Measurements from ENCODE around the gene TTC16.
A peak's percentile ranks its signal among the peaks of the same experiment; 100 is the strongest.

TTC16 gene

DNA sequence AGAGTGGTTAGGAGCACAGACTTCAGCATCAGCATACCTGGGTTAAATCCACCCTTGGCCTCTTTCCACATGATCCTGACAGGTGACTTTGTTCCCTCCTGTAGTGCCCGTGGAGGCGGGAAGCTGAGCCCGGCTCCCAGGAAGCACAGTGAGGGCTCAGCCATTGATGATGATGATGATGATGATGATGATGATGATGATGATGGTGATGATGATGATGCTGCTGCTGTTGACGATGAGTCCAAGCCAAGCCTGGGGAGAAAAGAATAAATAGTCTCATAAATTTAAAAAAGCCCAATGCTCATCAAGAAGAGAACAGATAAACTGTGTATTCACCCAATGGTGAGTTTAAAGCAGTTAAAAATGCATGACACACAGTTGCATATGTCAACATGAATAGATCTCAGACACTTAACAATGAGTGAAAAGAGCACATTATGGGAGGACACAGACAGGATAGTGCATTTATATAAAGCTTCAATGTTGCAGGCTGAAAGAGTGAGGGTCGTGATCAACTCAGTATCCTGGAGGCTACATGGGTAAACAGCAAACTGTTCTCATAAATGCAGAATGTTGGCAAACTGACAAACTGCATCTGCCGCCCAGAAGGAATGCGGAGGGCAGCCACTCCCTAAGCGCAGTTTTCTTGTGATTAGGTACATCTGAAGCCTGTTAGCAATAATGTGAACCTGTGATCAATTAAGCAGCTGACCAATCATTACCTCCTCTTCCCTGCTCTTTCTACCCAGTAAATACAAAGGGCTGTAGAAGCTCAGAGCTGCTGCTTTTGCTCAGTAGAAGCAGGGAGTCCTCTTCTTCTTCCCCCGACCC is 20.8 kb upstream of the TTC16 start:
- no peak for FAIRE-seq
- no peak for DNase-seq (ENCODE audit: insufficient read length, low spot score)

DNA sequence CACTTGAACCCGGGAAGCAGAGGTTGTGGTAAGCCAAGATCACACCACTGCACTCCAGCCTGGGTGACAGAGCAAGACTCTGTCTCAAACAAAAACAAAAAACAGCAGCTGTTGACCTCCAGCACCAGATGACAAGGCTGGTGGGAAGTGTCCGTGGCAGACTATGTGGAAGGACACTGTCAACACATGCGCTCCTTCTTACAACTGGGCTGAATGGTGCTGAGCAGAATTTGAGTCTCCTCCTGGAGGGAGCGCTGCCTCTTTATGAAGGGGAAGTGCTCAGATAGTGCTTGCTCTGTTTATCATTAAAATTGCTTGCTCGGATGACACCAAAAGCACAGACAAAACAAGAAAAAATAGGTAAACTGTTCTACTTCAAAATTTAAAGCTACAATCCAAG is 18.3 kb upstream of the TTC16 start:
- FAIRE-seq (no peak), DNase-seq (ENCODE audit: insufficient read length, low spot score) (no peak)

DNA sequence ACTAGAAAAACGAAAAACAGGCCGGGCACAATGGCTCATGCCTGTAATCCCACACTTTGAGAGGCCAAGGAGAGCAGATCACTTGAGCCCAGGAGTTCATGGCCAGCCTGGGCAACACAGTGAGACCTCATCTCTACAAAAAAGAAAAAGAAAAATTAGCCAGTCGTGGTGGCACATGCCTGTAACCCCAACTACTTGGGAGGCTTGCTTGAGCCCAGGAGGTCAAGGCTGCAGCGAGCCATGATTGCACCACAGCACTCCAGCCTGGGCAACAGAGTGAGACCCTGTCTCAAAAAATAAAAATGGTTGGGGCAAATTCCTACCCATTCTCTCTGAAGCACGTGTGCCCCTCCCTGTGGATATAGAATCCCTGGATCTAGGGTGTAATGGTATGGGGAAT is 17.5 kb upstream of the TTC16 start:
- no peak for FAIRE-seq
- DNase-seq (ENCODE audit: insufficient read length, low spot score) = no peak

DNA sequence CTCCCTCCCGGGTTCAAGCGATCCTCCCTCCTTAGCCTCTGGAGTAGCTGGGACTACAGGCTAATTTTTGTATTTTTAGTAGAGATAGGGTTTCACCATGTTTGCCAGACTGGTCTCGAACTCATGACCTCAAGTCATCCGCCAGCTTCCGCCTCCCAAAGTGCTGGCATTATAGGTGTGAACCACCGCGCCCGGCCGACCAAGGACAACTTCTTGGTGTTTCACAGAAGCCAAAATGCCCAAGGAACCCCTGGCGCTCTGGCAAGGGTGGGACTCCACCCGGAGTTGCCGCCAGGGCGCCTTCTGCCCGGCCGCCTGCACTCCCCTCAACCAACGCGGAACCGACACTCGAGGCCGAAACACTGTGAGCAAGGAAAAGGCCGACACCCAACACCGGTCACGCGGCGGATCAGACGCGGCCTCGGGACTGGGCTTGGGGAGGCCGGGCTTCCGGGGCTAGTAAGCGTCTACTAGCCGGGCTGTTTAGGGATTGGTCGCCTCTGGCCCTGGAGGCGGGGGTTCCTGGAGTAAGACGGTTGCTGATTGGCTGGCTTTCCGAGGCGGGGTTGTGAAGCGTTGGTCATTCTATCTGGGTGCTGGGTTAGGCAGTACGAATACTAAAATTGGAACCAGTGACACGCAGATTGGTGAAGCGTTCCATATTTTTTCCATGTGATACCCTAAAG is 16.8 kb upstream of the TTC16 start:
- peak; percentile 94 for DNase-seq (ENCODE audit: insufficient read length, low spot score)
- FAIRE-seq = peak; percentile 97

DNA sequence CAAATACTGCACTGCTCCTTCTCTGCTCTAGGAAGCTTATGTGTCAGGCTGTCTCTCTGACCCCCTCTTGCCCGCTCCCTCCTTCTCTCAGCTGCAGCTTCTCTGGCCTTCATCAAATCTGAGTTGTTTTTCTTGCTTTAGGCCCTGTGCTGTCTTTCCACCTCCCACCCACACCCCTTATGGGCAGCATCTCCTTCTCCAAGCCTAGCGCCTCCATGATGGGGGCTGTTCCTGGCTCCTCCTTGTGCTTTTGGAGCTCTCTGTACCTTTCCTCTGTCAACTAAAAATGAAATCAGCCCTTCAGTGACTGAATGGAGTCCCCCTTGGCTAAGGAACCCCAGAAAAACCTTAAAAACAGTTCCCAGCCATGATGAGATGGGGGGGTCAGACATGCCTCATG is 15.7 kb upstream of the TTC16 start:
- no peak for FAIRE-seq
- DNase-seq (ENCODE audit: insufficient read length, low spot score) = no peak

DNA sequence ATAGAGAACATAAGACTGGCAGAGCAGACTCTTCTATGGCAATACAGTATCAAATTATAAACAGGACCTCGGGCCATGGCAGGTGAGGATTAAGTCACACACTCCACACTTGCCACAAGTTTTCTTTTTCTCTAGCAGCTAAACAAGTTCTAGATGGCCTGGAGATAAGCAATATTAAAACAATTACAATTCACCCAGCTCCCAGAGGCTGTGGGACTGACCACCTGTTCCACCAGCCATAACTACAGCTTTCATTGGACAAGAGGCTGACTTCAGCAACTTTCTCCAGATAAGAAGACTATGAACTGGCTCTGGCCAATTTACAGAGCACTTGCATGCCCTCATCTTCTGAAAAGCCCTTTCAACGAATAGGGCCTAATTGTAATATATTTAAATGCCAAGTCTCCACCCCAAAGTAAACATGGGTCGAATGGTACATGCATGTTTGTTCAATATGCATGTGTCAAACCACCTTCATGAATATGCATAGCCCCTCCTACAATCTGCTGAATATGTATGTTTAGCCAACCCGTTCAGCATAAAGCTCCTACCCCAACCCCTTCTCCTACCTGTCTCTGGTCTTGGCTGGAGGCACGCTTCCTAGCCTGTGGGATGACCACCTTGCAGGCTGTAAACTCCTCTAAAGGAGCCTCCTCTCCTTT is 15.2 kb upstream of the TTC16 start:
- FAIRE-seq (no peak), DNase-seq (ENCODE audit: insufficient read length, low spot score) (no peak)

DNA sequence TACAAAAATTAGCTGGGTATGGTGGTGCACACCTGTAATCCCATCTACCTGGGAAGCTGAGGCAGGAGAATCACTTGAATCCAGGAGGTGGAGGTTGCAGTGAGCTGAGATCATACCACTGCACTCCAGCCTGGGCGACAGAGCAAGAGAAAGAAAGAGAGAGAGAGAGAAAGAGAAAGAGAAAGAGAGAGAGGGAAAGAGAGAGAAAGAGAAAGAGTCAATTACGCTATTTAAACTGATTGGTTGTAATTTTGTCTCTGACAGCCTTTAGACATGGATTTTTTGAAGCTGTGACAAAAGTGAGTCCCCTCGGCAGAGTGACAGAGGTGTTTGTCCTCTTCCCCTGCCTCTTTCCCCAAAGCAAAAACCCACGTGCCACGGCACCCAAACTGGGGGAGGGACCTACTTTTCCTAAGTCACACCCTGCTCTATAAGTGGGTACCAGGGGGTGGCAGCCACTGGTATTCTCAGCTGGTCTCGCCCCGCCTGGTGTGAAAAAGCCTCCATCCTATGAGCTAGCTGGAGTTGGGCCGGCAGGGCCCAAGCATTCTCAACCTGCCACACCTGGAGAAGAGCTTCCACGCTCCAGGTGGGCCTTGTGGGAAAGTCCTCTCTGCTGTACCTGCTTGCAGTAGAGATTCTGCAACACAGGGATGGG is 12.5 kb upstream of the TTC16 start:
- no peak for FAIRE-seq
- no peak for DNase-seq (ENCODE audit: insufficient read length, low spot score)

DNA sequence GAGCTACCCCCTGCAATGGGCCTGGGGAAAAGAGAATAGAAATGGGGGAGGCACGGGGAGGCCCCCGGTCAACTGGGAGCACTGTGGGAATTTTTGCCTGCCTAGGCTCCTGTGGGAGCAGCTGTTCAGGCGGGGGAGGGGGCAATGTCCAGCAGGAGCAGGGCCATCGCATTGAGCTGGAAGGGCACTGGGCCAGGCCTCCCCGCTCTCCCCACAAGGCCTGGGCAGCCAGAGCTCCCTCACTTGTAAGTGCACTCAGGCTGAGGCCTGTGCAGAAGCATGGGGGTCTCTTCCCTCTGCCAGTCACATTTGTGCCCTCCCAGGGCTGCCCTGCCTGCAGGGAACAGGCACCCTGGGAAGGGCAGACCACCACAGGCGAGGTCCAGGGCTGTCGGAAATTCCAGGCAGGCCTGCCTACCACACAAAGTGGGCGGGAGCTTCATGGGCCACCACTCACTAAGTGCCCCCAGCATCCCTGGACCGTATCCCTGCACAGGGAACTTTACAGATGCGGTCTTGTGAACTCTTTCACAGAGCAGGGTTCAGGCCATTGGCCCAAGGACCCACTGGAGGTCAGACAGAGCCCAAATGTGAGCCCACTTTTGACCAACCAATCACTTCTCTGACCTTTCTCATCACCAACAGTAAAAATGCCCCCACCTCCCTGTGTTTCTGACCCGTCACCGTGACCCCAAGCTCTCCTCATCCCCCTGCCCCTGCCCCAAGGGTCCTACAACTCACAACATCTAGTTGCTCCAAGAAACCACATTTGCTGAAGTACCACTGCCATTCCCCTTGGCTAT is 10.1 kb upstream of the TTC16 start:
- FAIRE-seq (no peak), DNase-seq (ENCODE audit: insufficient read length, low spot score) (no peak)

DNA sequence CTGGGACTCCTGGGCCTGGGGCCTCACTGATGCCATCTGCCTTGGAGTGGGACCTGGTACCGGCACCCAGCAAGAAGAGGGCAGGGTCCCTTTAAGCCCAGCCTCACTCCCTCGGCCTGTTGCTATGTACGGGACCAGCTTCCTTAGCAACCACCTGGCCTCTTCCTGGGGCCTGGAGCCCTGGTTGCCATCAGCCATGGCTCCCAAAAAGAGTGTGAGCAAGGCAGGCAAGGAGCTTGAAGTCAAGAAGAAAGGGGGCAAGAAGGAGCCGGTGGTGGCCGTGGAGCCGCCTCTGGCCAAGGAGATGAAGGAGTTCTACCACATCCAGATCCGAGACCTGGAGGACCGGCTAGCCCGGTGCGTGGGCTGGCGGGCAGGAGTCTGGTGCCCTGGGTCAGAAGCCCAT is 9.0 kb upstream of the TTC16 start, which contains the start of gene CFAP157:
CFAP157 (plus strand) TSS at position 153 of the 406 bp plus-strand sequence; CDS start at position 197, 44 bp downstream.
- no peak for FAIRE-seq
- no peak for DNase-seq (ENCODE audit: insufficient read length, low spot score)

DNA sequence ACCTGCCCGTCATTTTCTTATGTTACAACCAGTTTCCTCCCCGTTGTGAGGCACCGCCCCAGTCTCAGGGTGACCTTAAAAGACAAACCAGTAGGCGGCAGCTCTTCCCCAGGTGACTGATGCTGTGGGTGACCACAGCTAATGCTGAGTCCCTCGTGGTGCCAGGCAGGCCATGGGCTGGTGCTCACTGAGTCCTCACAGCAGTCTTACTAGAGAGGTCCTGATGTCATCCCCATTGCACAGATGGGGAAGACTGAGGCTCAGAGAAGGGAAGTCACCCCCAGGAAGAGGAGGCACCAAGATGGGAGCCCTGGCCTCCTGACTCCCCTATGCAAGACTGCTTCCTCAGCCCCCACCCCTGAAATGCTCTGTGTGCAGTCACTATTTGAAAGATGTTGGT is 8.1 kb upstream of the TTC16 start:
- no peak for DNase-seq (ENCODE audit: insufficient read length, low spot score)
- FAIRE-seq = no peak

DNA sequence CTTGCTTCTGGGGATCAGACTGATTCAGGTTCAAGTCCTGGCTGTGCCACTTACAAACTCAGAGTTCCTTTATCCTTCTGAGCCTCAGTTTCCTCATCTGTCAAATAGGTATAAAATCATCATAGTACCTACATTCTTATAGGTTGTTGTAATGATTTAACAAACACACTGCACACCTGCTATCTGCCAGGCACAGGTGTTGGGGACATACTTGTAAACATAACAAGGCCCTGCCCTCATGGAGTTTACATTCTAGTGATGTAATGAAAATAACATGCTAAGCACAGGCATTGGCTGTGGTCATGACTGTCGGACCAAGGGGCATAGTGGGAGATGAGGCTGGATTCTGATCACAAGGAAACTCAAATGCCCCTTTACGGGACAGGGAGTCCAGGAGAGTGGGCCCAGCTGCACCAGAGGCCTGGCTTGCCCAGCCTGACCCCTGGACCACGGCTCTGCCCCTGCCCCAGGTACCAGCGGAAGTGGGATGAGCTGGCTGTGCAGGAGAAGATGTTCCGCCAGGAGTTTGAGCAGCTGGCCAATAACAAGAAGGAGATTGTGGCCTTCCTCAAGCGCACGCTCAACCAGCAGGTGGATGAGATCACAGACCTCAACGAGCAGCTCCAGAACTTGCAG is 6.8 kb upstream of the TTC16 start:
- FAIRE-seq (no peak), DNase-seq (ENCODE audit: insufficient read length, low spot score) (no peak)

DNA sequence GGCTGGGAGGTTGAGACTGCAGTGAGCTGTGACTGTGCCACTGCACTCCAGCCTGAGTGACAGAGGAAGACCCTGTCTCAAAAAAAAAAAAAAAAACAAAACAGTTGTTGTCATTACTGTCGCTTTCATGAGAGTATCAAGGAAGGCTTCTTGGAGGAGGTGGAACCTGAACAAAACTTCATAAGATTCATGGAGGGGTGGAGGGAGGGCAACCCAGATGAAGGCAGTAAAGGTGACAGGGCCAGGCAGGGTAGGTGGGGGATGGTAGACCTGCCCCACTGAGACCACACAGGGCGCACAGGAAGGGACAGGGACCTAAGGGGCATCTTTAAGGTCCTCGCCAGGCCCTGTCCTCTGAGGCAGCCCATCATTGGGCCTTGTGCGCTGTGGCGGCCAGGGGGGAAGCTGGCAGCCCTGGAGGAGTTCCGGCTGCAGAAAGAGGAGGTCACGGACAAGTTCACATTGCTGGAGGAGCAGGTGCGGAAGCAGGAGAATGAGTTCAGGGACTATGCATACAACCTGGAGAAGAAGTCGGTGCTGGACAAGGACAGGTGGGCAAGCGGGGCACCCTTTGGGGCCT is 5.6 kb upstream of the TTC16 start:
- DNase-seq (ENCODE audit: insufficient read length, low spot score) (no peak), FAIRE-seq (no peak)

DNA sequence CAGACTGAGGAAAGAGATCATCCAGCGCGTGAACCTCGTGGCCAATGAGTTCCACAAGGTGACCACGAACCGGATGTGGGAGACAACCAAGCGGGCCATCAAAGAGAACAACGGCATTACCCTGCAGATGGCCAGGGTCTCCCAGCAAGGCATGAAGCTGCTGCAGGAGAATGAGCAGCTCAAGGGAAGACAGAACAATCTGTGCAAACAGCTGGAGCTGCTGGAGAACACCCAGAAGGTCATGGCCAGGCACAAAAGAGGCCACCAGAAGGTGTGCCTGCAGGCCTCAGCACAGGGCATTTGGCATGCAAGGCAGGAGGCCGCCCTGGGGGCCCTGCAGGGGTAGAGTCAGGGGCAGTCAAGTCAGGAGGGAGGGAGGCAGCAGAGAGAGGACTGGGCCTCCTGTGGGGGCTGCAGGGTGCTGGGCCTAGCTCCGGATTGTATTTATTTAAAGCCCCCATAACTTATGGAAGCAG is 4.6 kb upstream of the TTC16 start:
- no peak for DNase-seq (ENCODE audit: insufficient read length, low spot score)
- FAIRE-seq = no peak

DNA sequence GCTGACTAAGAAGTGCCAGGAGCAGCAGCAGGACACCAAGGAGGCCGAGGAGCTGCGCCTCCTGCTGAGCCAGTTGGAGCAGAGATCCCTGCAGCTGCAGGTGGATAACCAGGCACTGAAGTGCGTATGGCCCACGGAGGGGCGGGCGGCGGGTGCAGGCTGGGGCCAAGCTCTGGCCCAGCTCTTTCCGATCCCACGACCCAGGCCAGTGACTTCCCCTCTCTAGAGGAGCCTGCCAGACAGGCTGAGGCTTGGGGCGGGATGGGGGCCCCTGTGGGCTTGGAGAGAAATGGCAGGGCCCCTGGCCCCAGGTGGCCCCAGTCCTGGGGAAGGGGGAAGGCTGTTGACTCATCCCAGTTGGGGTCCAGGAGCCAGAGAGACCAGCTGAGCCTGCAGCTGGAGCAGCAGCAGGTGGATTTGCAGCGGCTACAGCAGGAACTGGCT is 4.0 kb upstream of the TTC16 start:
- DNase-seq (ENCODE audit: insufficient read length, low spot score) = no peak
- FAIRE-seq = no peak

DNA sequence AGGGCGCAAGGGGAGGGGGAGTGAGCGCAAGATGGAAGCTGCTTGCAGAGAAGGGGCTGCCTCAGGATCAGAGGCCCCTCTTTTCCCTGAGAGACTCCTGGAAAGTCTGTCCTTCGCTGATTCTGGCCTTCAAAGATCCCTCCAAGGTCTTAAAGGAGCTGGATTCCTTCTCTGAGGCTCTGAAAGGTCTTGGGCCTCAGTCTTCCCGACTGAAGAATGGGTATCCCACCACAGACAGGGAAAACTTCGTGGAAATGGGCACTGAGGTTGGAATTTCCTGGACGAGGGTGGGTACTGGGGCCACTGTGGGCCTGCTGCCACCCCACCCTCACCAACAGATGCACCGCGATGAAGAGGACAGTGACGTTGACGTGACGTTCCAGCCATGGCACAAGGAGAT is 3.5 kb upstream of the TTC16 start:
- DNase-seq (ENCODE audit: insufficient read length, low spot score) (no peak), FAIRE-seq (no peak)

DNA sequence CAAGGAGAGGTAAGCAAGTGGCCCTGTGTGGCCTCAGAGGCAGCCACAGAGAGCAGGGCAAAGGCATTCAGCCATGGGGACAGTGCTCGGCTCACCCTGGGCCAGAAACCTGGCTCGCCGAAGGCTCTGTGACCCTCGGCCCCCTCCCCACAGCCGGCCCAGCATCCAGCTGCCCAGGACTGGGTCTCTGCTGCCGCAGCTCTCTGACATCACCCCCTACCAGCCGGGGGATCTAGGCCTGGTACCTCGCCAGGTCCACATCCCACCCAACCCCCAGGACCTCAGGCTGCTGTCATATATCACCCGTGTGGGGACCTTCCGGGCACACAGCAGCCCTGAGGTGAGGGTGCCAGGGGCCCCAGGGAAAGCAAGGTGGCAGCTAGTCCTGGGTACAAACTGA is 3.0 kb upstream of the TTC16 start:
- DNase-seq (ENCODE audit: insufficient read length, low spot score) (no peak), FAIRE-seq (no peak)

DNA sequence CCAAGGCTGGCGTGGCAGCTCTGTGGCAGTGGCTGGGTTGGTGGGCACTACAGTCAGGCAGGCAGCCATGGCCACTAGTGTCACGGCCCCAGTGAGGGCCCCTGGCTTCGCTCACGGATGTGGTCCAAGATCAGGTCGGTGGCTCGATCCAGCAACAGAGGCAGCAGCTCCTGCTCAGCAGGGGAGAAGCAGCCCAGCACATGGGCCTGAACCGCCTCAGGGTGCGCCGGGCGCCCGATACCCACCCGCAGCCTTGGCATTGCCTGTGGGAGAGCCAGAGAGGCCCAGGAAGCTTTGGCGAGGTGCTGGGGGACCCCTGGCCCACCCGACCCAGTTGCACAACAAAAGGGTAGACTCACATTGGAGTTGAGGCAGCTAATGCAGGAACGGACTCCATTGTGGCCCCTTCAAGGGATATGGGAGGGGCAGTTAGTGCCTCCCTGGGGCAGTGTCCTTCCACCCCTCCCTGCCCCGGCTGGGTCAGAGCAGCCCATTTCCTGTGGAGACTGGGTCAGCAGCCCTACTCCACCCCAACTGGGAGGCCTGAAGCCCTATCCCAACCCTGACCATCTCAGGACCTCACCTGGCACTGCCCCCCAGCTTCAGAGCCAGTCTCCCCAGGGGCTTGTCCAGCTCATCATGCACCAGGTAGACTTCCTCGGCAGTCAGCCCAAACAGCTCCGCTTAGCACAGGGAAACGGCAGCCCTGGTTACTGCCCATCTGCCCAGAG is 1.7 kb upstream of the TTC16 start:
- no peak for DNase-seq (ENCODE audit: insufficient read length, low spot score)
- FAIRE-seq = no peak

DNA sequence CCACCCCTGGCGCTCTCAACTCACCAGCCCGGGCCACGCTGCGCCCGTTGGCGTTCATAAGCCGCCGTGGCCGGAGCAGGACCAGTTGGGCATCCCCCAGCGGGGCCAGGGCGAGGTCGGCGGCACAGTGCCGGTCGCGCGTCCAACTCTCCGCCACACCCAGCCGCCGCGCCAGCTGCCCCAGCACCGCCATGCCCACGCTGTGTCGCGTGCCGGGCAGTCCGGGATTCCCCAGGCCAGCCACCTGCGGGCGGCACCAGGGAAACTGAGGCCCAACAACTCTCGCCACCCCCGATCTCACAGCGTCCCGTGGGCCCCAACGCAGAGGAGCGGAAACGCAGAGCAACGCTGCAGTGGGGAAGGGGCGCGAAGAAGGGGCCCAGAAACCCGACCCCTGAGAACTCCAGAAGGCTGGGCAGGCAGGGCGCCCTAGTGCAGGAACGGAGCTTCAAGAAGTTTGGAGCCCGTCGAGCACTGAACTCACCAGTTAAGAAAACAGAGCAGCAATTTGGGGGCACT is 869 bp upstream of the TTC16 start:
- FAIRE-seq = no peak
- DNase-seq (ENCODE audit: insufficient read length, low spot score) = no peak

Measured in GM19239 (cell line).